ENCODE data around the gene PIWIL4.

The PIWIL4 gene

DNA sequence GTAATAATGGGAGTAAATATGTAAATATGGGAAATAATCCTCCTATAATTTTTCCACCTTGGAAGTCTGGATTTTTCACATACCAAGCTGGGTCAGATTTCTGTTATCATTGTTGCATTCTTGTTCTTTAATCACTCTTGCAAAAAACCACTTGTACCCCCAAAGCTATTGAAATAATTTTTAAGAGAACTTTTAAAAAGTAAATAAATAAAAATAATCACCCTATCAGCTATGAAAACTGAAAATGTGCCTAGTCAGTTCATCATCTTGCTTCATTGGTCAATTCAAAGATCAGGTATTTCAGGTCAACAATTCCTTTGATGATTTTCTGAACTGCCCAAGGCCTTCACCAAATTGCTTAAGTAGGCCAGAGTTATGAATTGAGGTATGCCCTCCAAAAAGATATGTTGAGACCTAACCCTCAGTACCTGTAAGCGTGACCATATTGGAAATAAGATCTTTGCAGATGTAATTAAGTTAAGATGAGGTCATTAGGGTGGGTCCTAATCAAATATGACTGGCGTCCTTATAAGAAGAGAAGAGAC lies 95.8 kb downstream of the PIWIL4 start:
- no peak for DNase-seq (ENCODE audit: low spot score)

DNA sequence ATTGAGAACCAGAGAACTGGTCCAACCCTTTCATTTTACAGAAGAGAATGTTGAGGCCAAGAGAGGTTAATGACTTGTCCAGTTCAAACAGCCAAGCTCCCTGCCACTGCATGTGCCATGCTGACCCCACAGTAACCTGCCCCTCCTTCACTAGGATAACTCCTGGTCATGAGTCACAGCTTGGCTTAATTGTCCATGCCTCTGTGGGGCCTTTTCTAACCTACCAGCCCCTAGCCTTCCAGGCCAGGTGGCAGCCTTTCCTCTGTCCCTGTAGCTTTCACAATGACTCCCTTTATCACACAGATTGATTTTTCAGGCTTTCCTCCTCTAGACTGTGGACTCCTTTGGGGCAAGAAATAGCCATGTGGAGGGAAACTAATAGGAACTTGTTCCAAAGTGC lies 97.2 kb downstream of the PIWIL4 start:
- DNase-seq (ENCODE audit: low spot score), result no peak

DNA sequence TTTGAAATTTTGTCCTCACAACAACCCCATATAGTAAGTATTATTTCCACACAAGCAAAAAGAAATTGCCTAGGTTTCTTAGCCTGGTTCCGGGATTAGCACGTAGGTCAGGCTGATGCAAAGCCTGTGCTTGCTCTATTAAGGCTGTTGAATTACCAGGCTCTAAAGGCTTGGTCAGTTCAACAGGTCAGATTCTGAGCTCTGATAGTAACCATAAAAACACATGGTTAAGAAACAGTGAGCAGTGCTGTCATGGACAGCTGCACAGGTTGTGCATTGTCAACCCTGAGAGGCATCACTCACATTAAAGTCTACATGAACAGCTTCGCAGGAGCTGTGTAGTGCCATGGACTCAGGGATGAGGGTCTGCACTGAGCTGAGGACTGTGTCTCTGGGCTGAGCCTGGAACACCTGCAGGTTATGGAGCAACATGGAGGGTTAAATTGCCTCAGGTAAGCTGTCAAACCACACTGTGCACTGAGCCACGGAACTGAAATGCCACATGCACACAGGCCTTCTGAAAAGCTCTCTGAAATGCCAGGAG lies 98.0 kb downstream of the PIWIL4 start:
- no peak for DNase-seq (ENCODE audit: low spot score)

DNA sequence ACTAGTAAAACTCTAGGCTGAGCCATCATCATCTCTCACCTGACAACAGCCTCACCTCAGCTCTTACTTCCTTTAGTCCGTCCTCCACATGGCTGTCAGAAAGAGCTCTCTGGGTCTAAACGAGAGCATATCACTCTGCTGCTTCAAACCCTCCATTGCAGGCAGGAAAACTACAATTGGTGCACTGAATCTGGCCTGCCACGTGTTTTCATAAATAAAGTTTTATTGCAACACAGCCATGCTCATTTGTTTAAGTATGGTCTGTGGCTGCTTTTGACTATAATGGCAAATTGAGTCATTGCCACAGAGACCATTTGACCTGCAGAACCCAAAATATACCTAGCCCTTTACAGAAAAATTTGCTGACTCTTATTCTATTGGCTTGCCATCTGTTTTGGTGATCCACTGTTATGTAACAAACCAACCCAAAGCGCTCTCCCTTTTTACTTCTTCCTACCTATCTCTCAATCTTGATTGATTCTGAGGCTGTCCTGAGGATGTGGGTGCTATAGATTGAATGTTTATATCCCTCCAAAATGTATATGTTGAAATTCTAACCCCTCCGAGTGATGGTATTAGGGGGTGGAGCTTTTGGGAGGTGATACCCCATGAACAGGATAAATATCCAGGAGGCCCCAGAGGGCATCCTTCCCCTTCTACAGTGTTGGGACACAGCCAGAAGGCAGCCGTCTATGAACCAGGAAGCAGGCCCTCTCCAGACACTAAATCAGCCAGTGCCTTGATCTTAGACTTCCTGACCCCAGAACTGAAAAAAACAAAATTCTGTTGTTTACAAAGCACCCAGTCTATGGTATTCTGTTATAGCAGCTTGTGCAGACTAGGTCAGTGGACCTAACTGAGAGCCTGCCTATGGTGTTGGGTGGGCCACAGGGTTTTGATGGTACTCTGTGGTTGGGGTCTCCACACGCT lies 99.9 kb downstream of the PIWIL4 start:
- DNase-seq (ENCODE audit: low spot score), result no peak

DNA sequence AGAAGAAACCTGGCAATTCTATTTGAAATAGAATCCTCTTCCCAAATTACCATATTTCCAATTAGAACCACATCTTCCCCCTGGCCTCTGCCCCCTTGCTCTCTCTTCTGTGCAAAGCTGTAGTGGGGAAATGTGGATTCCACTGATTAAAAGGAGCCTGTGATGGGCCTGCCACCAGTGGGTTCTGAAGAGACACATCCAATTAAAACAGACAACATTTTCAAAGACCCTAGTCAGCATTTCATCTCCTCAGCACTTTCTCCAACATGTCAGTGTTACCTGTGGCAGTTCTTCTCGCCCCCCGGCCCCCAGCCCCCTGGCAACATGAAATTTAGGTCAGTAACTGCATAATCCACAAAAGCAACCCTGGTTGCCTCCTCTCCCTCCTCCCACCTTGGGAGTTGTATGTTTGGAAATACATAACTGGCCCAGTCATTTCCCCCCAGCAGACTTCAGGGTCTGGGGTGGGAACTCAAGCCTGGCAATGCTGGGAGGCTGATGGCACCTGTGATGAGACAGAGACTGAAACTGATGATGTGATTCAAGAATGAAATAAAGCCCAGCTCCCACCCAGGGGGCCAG lies 101.1 kb downstream of the PIWIL4 start:
- no peak for DNase-seq (ENCODE audit: low spot score)

DNA sequence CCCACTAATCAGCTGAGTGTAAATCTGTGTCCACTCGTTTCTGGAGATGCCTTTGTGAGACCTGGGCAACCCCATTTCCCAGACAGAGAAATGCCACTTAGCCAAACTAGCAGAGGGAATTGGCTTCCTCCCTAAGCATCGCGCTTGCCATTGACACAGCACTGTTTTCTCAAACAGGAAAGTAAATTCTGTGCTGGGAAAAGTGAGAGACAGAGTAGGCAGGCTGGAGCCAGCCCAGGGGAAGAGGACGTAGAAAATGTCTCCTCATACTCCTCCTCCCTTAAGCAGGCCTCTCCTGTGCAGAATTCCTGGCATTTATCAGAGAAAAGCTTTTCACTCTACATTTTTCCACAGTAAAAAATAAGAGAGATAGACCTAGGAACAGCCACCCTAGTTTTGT lies 101.9 kb downstream of the PIWIL4 start:
- no peak for DNase-seq (ENCODE audit: low spot score)
